HG02840 (cell line): ENCODE data around the gene ANKRD44.

Experiments used
- ATAC-seq: cut with Tn5 transposase; IDR thresholded peaks from one replicate; pipeline ENCODE4 v1.9.1; 2021; ENCODE audit warnings: mild to moderate bottlenecking, moderate library complexity, moderate number of reproducible peaks; ENCODE audit not compliant: unreplicated experiment, low FRiP score

Gene ANKRD44

DNA sequence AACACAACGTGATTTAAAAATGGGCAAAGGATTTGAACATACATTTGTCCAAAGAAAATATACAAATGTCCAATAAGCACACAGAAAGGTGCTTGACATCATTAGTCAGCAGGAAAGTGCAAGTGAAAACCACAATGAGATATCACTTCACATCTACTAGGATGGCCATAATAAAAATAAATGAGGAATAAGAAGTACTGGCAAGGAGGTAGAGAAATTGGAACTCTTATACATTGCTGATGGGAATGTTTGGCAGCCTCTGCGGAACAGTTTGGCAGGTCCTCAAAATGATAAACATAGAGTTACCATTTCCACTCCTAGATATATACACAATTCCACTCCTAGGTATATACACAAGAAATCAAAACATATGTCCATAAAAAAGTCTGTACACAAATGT, 333.1 kb downstream of the ANKRD44 start:
- ATAC-seq = no peak

DNA sequence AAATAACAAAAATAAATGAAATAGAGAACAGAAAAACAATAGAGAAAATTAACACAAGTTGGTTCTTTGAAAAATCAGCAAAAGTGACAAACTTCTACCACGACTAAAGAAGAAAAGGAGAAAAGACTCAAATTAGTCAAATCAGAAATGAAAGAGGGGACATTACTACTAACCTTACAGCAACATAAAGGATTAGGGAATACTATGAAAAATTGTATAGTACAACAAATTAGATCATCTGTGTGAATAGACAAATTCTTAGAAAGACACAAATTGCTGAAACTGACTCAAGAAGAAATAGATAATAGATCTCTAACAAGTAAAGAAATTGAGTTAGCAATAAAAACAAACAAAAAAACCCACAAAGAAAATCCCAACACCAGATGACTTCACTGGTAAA, 335.6 kb downstream of the ANKRD44 start:
- no peak for ATAC-seq

DNA sequence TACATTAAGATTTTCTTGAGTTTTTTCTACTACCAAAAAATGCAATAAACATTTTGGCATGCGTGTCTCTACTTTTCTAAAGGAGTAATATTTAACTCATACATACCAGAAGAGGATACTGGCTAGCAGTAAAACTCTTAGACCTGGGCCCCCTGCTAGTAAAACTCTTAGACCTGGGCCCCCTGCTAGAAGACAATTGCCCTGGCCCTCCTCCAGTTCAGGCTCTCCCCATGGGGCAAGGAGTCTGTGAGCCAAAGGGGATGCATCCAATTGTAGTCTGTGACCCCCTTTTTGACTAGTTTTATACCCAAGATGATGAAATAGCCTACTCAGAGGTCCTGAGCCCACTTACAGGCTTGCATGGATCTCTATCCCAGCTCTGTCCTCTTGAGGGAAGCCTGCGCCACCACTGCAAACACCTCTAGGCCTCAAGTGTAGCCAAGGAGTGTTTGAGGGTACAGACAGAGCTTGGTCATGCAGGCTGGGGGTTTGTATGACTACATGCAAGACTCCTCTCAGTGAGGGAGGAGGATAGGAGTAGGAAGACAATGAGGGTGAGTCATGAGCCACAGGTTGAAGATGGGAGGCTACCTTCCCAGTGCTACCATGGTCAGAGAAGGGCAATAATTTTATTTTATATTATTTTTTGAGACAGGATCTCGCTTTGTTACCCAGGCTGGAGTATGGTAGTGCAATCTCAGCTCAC, 338.9 kb downstream of the ANKRD44 start:
- ATAC-seq = no peak

DNA sequence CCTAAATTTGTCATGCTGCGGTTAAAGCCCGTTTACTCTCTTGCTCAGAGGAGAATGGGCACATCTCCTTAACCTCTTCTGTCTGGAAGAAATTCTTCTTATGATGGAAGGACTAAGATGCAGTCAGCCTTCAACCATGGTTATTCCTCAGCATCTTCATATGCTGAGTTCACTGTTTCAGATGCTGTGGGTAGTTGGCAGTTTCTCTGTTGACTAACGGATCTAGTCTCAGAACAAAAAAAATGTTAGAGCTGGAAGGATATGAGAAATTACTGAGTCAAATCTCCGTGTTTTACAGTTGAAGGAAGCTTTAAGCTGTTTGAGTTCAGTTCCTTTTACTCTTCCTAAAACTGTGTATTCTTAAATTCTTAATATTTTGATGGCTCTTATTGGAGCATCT, 340.5 kb downstream of the ANKRD44 start:
- ATAC-seq = no peak

DNA sequence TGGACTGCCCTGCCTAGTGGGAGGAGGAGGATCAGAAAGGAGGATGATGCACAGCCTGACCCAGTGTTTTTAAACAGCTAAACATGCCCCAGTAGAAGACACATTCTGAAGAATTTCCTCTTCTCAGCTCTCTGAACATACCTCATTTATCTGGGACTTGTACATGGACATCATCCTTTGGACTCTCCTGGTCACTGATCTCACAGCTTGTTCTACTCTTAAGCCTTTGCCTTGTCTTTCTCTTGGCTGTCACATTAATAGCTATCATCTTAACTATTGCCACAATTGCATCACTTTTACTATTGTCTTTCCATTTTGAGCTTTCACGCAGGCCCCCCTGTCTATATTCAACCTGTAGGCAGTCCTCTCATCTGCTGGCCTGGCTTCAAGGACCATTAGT, 342.1 kb downstream of the ANKRD44 start:
- no peak for ATAC-seq

DNA sequence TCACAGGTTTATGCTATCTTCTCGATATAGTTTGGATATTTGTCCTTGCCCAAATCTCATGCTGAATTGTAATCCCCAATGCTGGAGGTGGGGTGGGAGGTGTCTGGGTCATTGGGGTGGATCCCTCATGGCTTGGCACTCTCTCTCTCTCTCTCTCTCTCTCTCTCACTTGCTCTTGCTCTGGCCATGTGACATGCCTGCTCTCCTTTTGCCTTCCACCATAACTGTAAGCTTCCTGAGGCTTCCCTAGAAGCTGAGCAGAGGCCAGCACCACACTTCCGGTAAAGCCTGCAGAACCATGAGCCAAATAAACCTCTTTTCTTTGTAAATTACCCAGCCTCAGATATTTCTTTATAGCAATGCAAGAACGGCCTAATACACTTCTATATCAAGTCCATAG, 342.8 kb downstream of the ANKRD44 start:
- no peak for ATAC-seq

DNA sequence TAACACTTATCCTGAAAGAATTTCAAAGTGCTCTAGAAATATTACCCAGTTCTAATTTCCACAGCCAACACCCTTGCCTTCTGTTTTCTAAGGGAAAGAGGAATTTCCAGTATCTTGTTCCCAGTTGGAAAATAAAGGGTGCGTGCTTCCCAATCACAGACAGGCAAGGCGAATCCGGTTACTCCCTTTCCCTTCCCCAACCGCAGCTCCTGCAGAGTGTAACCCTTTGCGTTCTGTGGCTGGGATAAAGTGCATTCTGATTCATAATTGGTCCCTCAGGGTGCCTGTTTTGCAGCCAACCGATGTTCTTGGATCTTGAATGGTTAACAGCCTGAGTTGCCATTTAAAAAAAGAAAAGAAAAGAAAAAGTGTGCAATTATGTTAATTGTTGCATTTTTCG, 343.5 kb downstream of the ANKRD44 start:
- no peak for ATAC-seq

DNA sequence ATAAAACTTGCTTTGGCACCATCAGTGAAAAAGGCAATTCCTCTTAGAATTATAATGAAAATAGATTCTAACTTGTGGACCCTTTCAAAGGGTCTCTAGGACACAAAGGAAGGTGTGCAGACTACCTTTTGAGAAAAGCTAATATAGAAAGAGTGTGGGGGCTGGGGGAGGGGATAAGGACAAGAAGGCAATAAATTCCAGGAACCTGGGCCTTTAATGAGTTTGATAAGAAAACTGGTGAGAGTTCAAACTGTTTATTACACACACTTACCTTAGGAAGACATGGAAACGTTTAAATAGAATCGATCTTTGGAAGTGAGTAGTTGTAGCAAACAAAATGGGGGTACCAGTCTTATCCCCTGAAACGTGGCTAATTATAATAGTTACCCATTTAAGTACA, 344.5 kb downstream of the ANKRD44 start:
- no peak for ATAC-seq

DNA sequence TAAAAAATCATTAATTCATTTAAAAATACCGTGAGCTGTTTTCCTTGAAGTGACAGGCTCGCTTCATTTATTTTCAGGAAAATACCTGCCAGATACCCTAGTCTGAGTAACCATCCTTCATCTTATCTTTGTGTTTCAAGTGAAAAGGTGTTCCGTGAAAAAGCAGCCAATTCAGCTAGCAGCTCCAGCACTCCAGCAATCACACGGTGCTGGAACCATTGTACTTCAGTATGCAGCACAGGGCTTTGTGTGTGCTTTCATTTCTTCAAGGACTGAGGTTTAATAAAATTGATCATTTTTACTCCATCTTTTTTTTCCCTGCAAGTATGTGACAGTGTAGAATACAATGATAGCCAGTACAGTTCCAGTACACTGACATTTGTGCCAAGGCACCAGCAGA, 344.9 kb downstream of the ANKRD44 start:
- no peak for ATAC-seq

DNA sequence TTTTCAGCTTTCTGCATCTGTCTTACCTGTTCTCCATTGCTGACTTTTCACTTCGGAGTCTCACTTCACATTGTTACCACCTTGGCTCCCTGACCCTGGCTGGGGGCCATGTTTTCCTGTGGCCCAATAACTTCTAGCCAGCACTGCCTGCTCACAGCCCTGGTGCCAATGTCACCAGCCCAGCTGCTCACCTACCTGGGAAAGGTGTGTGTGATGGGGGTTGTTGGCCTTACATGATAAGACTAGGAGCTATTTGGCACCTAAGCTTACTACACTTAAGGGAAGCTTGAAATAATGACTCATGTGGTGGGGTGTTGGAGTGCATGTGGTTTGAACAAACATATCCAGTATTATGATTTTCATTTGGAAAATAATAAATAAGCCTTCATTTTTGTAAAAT, 346.6 kb downstream of the ANKRD44 start:
- ATAC-seq = no peak

DNA sequence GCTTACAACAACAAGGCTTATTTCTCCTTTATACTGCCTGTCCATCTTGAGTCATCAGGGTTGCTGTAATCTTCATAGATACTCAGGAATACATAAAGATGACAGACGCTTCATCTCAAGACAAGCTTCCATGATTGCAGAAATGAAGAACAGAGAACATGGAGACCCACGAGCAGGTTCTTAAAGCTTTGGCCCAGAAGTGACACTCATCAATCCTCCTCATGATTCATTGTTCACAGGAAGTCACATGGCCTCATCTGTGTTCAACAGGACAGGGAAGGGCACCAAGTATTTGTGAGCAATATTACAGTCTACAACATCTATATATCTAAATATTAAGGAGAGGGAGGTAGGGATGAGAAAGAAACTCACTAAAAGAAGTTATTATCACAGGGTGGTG, 347.5 kb downstream of the ANKRD44 start:
- no peak for ATAC-seq

DNA sequence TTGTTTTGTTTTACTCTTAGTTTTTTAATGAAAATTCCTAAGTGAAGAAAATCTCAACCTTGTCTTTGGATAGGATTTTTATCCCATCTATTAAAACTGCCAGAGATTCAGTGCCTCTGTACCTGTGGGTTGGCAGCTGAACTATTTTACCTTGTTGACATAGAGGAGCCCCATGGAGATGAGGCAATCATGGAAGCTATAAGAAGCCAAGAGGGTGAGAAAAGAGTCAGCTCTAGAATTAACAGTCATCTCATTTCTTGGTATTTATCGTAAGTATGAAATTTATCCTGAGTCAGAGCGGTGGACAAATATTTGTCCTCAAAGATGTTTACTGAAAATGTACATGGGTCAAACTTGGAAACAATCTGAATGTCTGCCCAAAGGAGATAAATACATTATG, 348.3 kb downstream of the ANKRD44 start:
- ATAC-seq = no peak

DNA sequence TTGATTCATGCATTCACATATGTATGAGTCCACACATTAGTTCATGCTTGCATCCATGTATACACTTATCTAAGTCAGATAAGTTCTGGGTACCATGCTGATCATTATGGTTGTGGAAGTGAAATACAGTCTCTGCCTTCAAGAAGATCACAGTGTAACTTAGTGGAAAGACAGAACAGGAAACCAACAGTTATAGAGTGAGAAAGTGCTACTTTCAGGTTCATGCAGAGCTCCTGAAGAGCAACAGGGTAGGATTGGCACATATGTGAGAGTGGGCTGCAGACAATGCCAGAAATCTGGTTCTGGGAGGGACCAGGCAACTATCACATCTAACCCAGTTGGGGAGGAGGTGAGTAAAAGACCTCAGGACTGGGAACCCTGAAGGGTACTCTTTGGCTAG, 348.7 kb downstream of the ANKRD44 start:
- ATAC-seq = peak; percentile 85

DNA sequence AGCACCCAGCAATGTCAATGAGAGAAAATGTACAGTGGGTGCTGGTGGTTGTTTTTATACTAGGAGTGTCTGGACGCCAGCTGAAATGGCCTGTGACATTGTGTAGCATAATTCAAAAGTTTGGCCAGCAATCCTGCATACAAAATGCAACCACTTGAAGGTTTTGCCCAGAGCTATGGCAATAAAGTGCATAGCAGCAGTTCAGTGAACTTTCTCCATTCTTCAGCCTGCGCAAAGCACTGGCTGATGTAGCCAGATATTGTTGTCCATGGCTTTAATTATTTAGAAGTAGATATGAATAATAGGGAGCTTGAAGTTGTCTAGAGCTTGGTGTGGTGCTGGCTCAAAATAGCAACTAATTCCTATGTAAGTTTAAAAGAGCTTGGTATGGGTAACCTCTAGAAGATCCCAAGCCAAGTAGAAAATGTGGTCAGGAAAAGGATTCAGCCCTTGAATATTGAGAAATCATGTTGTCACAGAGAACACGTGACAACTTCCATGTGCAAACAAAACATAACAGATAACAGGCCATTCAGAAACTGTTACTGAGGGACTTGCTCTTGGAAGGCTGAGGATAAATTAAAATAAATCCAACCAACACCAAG, 350.7 kb downstream of the ANKRD44 start:
- no peak for ATAC-seq

DNA sequence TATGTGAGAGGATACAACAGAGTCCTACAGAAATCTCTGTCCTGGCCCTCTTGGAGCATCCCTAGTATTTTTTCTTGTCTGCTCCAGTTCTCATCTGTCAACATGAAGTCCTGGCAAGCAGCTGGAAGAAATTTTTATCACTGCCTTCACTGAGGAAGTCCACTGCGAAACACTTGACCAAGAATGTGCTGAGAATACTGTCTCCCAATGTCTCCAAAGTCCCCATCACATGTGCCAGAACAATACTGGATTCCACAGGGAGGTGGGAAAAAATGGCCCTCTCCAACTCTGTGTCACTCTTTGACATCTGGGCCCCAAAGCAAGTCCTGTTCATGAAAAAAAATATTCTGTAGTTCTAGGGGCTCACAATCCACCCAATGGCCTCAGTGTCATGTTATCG, 351.3 kb downstream of the ANKRD44 start:
- ATAC-seq = no peak

DNA sequence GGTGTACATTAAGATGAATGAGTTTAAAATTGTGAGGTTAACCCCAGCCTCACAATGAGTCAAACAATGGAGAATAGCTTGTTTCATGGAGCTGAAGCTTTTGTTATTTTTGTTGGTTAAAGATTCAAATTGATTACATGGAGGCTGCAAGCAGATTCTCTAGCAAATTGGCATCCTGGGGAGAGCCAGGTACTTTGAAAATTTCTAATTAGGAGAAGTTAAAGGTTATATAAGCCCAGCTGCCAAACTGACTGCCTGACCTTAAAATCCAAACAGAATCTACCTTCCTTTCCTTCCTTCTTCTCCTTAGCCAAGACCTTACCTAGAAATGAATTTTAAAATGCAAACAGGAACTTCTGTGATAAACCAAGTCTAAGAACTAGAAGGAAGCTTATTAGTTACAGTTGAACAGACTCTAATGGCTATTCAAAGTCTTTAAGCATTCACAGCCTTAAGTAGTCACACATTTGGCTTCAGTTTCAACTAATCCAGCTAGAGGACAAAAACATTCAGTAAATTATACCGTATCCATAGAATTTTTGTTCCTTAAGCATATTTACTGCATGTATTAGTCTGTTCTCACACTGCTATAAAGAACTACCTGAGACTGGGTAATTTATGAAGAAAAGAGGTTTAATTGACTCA, 352.6 kb downstream of the ANKRD44 start:
- no peak for ATAC-seq

DNA sequence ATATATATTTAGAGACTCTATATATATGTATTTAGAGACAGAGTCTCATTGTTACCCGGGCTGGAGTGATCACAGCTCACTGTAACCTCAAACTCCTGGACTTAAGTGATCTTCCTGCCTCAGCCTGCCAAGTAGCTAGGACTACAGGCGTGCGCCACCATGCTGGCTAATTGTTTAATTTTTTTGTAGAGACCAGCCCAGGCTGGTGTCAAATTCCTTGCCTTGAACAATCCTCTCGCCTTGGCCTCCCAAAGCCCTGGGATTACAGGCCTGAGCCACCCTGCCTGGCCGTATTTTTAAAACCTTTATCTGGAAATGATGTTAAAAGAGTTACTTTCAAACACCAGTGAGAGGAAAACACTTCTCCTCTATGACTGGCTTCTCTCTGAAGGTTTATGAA, 353.1 kb downstream of the ANKRD44 start:
- ATAC-seq = no peak

DNA sequence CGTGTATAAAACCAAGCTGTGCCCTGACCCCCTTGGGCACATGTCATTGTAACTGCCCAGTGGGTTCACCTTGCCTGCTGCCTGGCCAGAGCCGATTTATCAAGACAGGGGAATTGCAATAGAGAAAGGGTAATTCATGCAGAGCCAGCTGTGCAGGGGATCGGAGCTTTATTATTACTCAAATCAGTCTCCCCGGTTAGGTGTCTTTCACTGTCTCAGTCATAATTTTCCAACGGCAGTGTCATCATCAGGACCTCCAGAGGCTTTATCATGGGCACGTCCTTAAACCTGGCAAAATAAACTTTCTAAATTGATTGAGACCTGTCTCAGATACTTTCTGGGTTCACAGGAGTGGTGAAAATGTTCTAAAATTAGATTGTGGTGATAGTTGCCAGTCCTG, 354.5 kb downstream of the ANKRD44 start:
- ATAC-seq = no peak

DNA sequence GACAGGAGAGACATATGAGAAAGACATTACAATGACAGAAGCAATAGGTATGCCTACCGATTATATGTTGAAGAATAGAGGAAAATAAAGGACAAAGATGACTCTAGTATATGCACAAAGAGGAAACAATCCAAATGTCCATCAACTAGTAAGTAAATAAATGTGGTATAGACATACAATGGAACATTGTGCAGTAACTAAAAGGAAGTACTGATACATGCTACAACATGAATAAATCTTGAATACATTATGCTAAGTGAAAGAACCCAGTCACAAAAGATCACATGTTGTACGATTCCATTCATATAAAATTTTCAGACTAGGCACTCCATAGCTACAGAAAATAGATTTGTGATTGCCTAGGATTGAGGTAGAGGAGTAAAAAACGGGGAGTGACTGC, 355.5 kb downstream of the ANKRD44 start:
- no peak for ATAC-seq

DNA sequence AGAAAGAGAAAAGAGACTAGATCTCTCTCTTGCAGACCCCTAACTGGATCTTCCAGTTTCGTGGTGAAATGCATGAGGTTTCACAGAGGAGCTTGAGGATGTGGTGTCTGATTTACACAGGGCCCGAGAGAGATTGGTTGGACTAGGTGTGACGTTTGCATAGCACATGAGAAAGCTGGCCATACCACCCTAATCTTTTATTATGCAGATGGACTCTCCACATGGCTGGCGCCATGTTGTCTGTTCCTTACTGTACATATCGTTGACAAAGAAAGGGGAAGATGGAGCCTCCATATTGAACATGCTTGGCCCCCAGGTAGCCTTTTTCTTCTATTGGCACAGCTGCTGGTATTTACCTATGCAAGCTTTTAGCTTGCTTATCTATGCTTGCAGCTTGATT, 356.6 kb downstream of the ANKRD44 start:
- ATAC-seq = no peak

DNA sequence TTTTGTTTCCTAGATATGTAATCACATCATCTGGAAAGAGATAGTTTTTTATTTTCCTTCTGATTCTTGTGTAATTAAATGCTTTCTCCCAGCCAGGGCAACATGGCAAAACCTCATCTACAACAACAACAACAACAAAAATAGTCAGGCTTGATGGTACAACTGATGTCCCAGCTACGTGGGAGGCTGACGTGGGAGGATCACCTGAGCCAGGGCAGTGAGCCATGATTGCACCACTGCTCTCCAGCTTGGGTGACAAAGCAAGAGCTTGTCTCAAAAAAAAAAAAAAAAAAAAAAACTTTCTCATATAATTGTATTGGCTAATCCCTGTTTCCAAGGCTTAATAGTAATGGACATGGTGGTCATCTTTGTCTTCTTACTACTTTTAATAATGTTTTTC, 357.6 kb downstream of the ANKRD44 start:
- no peak for ATAC-seq

DNA sequence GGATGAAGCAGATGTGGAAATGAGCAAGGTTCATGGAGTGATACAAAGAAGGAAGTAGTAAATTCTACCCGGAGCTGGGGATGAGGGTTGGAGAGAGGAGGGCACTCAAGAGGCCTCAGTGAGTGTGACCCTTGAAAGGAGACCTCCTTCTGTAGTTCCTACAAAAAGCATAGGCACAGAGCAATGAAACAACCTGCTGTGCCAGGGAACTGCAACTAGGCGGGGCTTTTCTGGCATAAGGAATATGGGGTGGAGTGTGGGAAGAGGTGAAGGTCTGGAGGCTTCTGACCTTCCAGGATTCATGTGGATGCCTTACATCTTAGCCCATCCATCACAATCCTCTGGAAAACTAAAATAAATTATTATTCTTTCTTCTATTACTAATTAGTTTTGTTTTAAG, 358.6 kb downstream of the ANKRD44 start:
- ATAC-seq = no peak
